Spinal cord (tissue), 10 donors: ENCODE data around the gene MYLIP. TPM values are rescaled to one million over a fixed set of nuclear protein-coding genes. Genes with fewer than 3 reads are reported as not detected.

Experiments used
- DNase-seq, 6 donors: peaks; one replicate each; pipeline versions ENCODE4 v3.0.0 to v3.0.0-alpha.2; 2013 to 2015; ENCODE audit warnings: low spot score in 6 of 6, low read depth in 4 of 6
- H3K27ac ChIP-seq: one replicate; pipeline ENCODE4 v1.5.1; 2013; ENCODE audit warnings: low read depth, low read length, control low read depth
- H3K27me3 ChIP-seq: one replicate; pipeline ENCODE4 v1.6.1; 2013; ENCODE audit warnings: low read length; ENCODE audit not compliant: control insufficient read depth, insufficient read depth
- H3K36me3 ChIP-seq: one replicate; pipeline ENCODE4 v1.6.1; 2013; ENCODE audit warnings: low read length; ENCODE audit not compliant: control insufficient read depth, insufficient read depth
- H3K4me1 ChIP-seq: one replicate; pipeline ENCODE4 v1.6.1; 2013; ENCODE audit warnings: low read length; ENCODE audit not compliant: control insufficient read depth, insufficient read depth
- H3K4me3 ChIP-seq: one replicate; pipeline ENCODE4 v1.5.1; 2013; ENCODE audit warnings: low read depth, low read length, control low read depth
- H3K9me3 ChIP-seq: one replicate; pipeline ENCODE4 v1.6.1; 2013; ENCODE audit warnings: low read length; ENCODE audit not compliant: control insufficient read depth, insufficient read depth
- WGBS: methylation state at CpG from one replicate; pipeline ENCODE4 v1.1.5; 2013; ENCODE audit warnings: missing lambda C conversion rate; ENCODE audit not compliant: insufficient coverage; 5-methylcytosine and 5-hydroxymethylcytosine counted together
- polyA plus RNA-seq, 2 donors: library from polyadenylated mRNA; unstranded; fragments of 120-200 nt; gene quantifications; one replicate each; pipeline ENCODE4 v1.2.1, GENCODE V29; 2013; ENCODE audit not compliant: insufficient read length in 2 of 2
- total RNA-seq, 2 donors: library from RNA; depleted of rRNA in 1 of 2; stranded (reverse); fragments of 120-200 nt in 1 of 2; fragments of >200 nt in 1 of 2; gene quantifications; one replicate each; pipeline versions ENCODE4 v1.2.3 to v1.2.4, GENCODE V29; 2013 to 2014
- donor health status: healthy.

Gene MYLIP
- total and polyA plus RNA-seq, 4 donors, result 16.7 to 24.1 (median 18.8) TPM

DNA sequence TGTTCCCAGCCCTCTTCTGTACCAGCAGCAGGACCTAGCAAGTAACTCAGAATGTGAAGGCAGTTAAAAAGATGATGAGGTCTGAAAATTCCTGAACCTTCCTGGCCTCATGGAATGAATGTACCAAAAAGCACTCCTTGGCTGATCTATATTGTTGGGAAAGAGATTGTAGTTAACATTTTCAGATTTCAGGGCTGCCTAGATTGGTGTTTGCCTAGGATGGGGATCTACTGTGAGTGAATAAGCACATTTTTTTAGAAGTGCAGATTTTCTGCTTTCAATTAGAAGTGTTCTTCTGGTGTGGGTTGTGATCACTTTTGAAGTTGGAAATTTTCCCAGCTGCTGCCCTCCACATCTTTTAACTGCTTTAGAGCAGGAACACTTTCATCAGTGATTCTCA lies 6.2 kb downstream of the MYLIP start:
- no peaks in the 10 kb centered on the region for H3K4me1 ChIP-seq
- no peaks in the 10 kb centered on the region for H3K9me3 ChIP-seq
- H3K27ac ChIP-seq, result no peak overlapping the region

GRCh38 chr6:16136091-16136490 lies 7.2 kb downstream of the MYLIP start:
- Histone ChIP-seq H3K9me3 (no peaks in the 10 kb centered on the region), H3K4me1 (no peaks in the 10 kb centered on the region), H3K27ac (no peak overlapping the region), H3K36me3 (no peaks in the 10 kb centered on the region), H3K4me3 (no peak overlapping the region), H3K27me3 (no peaks in the 10 kb centered on the region)
- no peak for DNase-seq
- no CpG with 5 or more reads among the region's 3 CpGs for WGBS

More for the DNA sequence above, 6.2 kb downstream of the MYLIP start:
- Histone ChIP-seq H3K4me3 (no peak overlapping the region), H3K36me3 (no peaks in the 10 kb centered on the region), H3K27me3 (no peaks in the 10 kb centered on the region)
- DNase-seq, result no peak

DNA sequence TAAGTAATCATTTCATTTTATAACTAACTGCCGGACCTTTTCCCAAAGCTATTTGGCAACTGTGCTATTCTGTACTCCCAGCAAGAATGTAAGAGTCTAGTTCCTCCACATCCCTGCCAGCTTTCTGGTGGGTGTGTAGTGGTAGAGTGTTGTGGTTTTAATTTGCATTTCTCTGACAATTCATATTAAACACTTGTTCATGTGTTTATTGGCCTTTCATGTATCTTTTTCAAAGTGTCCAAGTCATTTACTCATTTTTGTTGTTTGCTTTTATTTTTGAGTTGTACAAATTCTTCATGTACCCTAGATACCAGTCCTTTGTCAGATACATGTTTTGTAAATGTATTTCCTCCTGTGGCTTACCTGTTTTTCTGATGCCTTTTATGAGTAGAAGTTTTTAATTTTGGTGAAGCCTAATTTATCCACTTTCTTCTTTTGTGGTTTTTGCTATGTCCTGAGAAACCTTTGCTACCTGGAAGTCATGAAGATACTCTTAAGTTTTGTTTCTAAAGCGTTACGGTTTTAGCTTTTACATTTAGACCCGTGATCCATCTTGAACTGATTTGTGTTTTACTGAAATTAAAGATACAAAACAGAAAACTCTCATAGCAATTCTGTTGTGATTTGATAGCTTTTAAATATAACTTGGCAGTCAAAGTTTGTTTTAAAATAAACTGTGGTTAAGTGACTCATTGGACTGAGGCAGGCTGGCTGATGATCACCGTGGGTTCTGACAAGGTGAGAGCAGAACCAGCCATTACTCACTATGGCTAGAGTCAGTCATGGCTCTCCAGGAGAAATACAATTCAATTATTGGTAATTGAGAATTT lies 8.0 kb downstream of the MYLIP start:
- no CpG with 5 or more reads among the region's 5 CpGs for WGBS
- H3K27ac ChIP-seq, result no peak overlapping the region
- DNase-seq, result no peak
- no peaks in the 10 kb centered on the region for H3K9me3 ChIP-seq
- no peak overlapping the region for H3K4me3 ChIP-seq
- H3K4me1 ChIP-seq, result no peaks in the 10 kb centered on the region
- no peaks in the 10 kb centered on the region for H3K36me3 ChIP-seq
- H3K27me3 ChIP-seq, result no peaks in the 10 kb centered on the region

GRCh38 chr6:16137451-16137801 lies 8.5 kb downstream of the MYLIP start:
- no peaks in the 10 kb centered on the region for H3K4me1 ChIP-seq

DNA sequence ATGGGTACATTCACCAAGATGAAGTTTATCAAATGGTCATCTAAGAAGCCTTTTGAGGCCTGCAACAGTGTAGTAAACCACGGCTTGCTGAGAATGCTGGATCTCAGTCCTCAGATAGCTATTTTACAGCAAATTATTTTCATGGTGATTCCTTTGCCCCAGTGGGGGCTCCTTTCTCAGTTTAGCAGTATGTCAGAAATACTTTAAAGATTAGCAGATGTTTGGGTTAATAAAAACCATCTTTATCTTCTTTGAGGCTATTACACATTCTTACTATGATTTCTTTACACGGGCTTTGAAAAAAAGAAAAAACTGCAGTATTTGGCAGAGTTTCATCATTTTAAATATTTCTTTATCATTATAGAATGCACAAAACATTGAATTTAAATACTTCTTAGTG lies 10.7 kb downstream of the MYLIP start:
- Histone ChIP-seq H3K9me3 (no peaks in the 10 kb centered on the region), H3K27me3 (no peaks in the 10 kb centered on the region), H3K4me3 (no peak overlapping the region), H3K36me3 (peaks cover 7% of the 10 kb centered on the region), H3K27ac (no peak overlapping the region), H3K4me1 (no peaks in the 10 kb centered on the region)
- no peak for DNase-seq
- WGBS, result 100% methylated on average over 1 of the region's 2 CpGs

More at GRCh38 chr6:16137451-16137801, 8.5 kb downstream of the MYLIP start:
- Histone ChIP-seq H3K9me3 (no peaks in the 10 kb centered on the region), H3K4me3 (no peak overlapping the region), H3K36me3 (peaks cover 2% of the 10 kb centered on the region), H3K27me3 (no peaks in the 10 kb centered on the region), H3K27ac (no peak overlapping the region)
- DNase-seq, result no peak

DNA sequence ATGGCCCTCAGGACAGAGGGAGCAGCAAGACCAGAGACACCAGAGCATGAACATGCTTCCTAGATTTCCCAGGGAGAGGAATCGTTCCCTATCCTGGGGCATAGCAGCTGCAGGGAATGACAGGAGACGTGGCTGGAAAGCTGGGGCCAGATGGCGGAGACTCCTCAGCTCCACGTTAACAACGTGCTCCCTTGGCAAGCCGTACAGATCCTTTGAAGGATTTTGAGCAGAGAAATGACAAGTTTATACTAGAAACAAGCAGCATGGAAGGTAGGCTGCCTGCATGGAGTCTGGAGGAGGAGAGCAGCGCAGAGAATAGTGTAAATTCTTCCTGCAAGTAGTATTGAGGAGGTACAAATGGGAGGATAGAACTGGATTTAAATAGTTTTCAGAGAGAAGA lies 11.7 kb downstream of the MYLIP start:
- DNase-seq, result peak in 2 of 6 donors; percentile 18 to 76
- H3K27me3 ChIP-seq, result no peaks in the 10 kb centered on the region
- no peak overlapping the region for H3K27ac ChIP-seq
- H3K36me3 ChIP-seq, result peaks cover 14% of the 10 kb centered on the region
- H3K9me3 ChIP-seq, result no peaks in the 10 kb centered on the region
- peaks cover 6% of the 10 kb centered on the region for H3K4me1 ChIP-seq
- H3K4me3 ChIP-seq, result no peak overlapping the region
- WGBS, result 68% methylated on average over 7 of the region's 7 CpGs

- no peaks in the 10 kb centered on the region for H3K27me3 ChIP-seq
- no peak overlapping the region for H3K4me3 ChIP-seq
- H3K36me3 ChIP-seq, result peaks cover 14% of the 10 kb centered on the region
- DNase-seq, result no peak
- H3K27ac ChIP-seq, result no peak overlapping the region
- no peaks in the 10 kb centered on the region for H3K9me3 ChIP-seq
- peaks cover 6% of the 10 kb centered on the region for H3K4me1 ChIP-seq
Measured at GRCh38 chr6:16141514-16141913, 12.6 kb downstream of the MYLIP start.

GRCh38 chr6:16145038-16145437 lies 16.2 kb downstream of the MYLIP start:
- Histone ChIP-seq H3K9me3 (no peaks in the 10 kb centered on the region), H3K4me3 (no peak overlapping the region), H3K36me3 (peaks cover 14% of the 10 kb centered on the region), H3K4me1 (peaks cover 6% of the 10 kb centered on the region), H3K27me3 (no peaks in the 10 kb centered on the region), H3K27ac (no peak overlapping the region)
- 84% methylated on average over 7 of the region's 13 CpGs for WGBS
- DNase-seq, result no peak

DNA sequence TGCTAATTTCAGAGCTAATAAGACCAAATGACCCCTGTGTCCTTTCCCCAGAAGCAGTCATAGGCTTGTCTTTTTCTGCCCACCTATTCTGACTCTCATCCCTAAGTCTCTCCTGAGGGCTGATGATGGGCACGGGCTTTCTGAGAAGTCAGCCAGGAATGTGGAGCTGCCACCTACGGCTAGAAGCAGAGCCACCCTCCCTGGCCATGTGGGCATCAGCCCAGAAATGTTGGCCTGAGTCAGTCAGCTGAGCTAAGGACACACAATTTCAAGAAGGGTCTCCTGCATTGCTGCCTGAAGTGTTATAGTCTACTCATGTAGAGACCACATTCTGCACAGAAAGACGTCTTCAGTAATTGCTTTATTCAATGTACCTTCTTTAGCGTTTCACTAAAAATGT lies 17.1 kb downstream of the MYLIP start:
- H3K9me3 ChIP-seq, result no peaks in the 10 kb centered on the region
- H3K4me1 ChIP-seq, result peaks cover 6% of the 10 kb centered on the region
- DNase-seq, result no peak
- no peaks in the 10 kb centered on the region for H3K27me3 ChIP-seq
- H3K4me3 ChIP-seq, result no peak overlapping the region
- peaks cover 14% of the 10 kb centered on the region for H3K36me3 ChIP-seq
- WGBS, result 92% methylated on average over 2 of the region's 4 CpGs
- no peak overlapping the region for H3K27ac ChIP-seq

DNA sequence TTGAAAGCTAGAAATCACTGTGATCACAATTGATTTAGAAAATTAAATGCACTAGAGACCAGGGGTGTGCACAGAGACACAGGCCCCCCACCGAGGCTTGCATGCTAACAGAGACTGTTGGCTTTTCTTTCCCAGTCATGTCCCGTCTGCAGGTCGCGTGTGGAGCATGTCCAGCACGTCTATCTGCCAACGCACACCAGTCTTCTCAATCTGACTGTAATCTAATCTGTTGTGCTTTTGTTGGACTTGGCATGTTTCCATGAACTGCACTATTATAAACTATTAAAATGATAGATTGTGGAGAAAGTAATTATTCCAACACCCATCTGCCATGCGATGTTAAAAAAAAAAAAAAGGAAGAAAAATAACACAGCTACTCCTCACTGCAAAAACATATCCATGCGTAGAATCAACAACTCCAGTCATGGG lies 17.7 kb downstream of the MYLIP start:
- H3K27me3 ChIP-seq, result no peaks in the 10 kb centered on the region
- H3K36me3 ChIP-seq, result peaks cover 14% of the 10 kb centered on the region
- 60% methylated on average over 4 of the region's 8 CpGs for WGBS
- H3K4me1 ChIP-seq, result peaks cover 6% of the 10 kb centered on the region
- H3K27ac ChIP-seq, result no peak overlapping the region
- DNase-seq, result peak in 2 of 6 donors; percentile 49 to 51
- no peak overlapping the region for H3K4me3 ChIP-seq
- H3K9me3 ChIP-seq, result no peaks in the 10 kb centered on the region
